GM21528 (cell line): ENCODE measurements around the gene CSNK2A3.

Experiments used
- ATAC-seq: cut with Tn5 transposase; IDR thresholded peaks from one replicate; pipeline ENCODE4 v1.9.1; 2021; ENCODE audit warnings: mild to moderate bottlenecking, moderate library complexity; ENCODE audit not compliant: unreplicated experiment, low FRiP score

CSNK2A3 gene

GRCh38 chr11:11302565-11302964 lies 50.5 kb downstream of the CSNK2A3 start:
- ATAC-seq, result no peak
